NB4 (cell line): Measurements from ENCODE around the gene RGS8.

Experiments used
- DNase-seq: peaks from one replicate; pipeline ENCODE4 v3.0.0; 2010; ENCODE audit warnings: low read depth
- H3K4me3 ChIP-seq: one replicate; pipeline ENCODE4 v1.5.1; 2011; ENCODE audit warnings: mild to moderate bottlenecking, low read depth, low read length, moderate library complexity
- CTCF ChIP-seq: IDR thresholded peaks from one replicate; pipeline ENCODE4 v1.5.1; 2012; ENCODE audit warnings: low read depth, low read length
- MAX ChIP-seq: IDR thresholded peaks from 2 replicates; pipeline ENCODE4 v1.6.1; 2011; ENCODE audit warnings: low read depth, low read length
- MYC ChIP-seq: IDR thresholded peaks from 2 replicates; pipeline ENCODE4 v1.6.1; 2011; ENCODE audit warnings: low read depth, low read length
- POLR2A ChIP-seq: IDR thresholded peaks from 2 replicates; pipeline ENCODE4 v1.6.1; 2011; ENCODE audit warnings: mild to moderate bottlenecking; ENCODE audit not compliant: insufficient read length; ENCODE audit errors: extremely low read depth

The RGS8 gene

DNA sequence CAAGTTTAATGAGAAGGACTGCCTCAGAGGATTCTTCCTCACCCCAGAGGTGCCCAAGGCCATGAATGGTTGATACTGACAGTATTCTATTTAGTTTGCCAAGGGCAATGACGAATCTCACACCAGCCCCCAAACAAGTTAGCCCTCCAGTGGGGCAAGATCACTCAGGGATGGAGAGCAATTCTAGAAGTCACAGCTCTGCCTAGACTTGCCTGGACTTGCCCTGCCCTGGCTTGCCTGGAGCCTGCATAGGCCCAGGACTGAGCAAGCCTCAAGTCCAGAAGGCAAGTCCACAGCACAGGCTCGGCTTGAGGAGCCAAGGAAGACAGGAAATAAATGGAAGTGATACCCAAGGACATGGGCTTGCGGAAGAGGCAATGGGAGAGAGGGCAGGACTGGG is 40.7 kb downstream of the RGS8 start:
- TF ChIP-seq CTCF: no peak
- TF ChIP-seq MYC: no peak
- no peak for TF ChIP-seq MAX
- TF ChIP-seq POLR2A: no peak
- H3K4me3 ChIP-seq: no peak overlapping the region
- DNase-seq: no peak

GRCh38 chr1:182642461-182642860 is 41.9 kb downstream of the RGS8 start:
- no peak for DNase-seq
- no peak overlapping the region for H3K4me3 ChIP-seq
- TF ChIP-seq MYC: no peak
- TF ChIP-seq POLR2A: no peak
- TF ChIP-seq MAX: no peak
- no peak for TF ChIP-seq CTCF

- no peak overlapping the region for H3K4me3 ChIP-seq
- no peak for TF ChIP-seq MAX
- no peak for TF ChIP-seq CTCF
- TF ChIP-seq POLR2A: no peak
- TF ChIP-seq MYC: no peak
- no peak for DNase-seq
These were observed 42.8 kb downstream of the RGS8 start for GRCh38 chr1:182641561-182641960.

DNA sequence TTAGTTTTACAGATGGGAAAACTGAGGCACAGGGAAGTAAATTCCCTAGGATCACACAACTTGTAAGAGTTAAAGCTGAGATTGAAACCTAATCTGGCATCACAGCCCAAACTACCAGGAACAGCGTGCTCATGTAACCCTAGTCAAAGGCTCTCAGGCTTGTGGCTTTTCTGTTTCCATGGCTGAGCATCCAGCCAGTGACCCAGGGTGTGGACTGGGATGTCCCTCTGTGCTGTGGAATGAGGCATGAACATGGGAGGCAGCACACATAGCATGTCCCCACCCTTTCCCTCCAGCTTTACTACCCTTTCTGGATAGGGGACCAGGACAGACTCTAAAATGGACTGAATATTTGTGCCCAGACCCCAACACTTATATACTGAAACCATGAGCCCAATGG is 45.1 kb downstream of the RGS8 start:
- TF ChIP-seq MYC: no peak
- TF ChIP-seq POLR2A: no peak
- no peak for TF ChIP-seq CTCF
- TF ChIP-seq MAX: no peak
- DNase-seq: no peak
- no peak overlapping the region for H3K4me3 ChIP-seq

DNA sequence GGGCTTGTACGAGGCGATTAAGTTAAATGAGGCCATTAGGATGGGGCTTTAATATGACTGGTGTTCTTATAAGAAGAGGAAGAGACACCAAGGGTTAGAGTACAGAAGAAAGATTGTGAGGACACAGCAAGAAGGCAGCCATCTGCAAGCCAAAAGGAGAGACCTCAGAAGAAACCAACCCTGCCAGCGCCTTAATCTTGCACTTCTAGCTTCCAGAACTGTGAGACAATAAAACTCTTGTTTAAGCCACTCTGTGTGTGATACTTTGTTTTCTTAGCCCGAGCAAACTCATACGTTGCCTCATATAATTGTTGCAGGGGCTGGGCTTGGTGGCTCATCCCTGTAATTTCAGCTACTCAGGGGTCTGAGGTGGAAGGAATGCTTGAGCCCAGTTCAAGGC is 46.6 kb downstream of the RGS8 start:
- DNase-seq: no peak
- TF ChIP-seq MYC (no peak), MAX (no peak), CTCF (no peak), POLR2A (no peak)
- H3K4me3 ChIP-seq: no peak overlapping the region

- no peak for DNase-seq
- no peak overlapping the region for H3K4me3 ChIP-seq
- no peak for TF ChIP-seq MYC
- no peak for TF ChIP-seq POLR2A
- no peak for TF ChIP-seq CTCF
- no peak for TF ChIP-seq MAX
These were observed 48.5 kb downstream of the RGS8 start for GRCh38 chr1:182635871-182636270.
